NCI-H2227 (cell line): ENCODE data around the gene CPAMD8.
"Not testable (repeated sequence)": the region's sequence is repeated elsewhere in the genome, so short reads cannot be mapped to it uniquely, and the experiment has no call there.

Experiments
- DNase-seq: peaks from one replicate; lab custom pipeline; 2025; ENCODE audit not compliant: unreplicated experiment; lab: John Stamatoyannopoulos, UW

The CPAMD8 gene

DNA sequence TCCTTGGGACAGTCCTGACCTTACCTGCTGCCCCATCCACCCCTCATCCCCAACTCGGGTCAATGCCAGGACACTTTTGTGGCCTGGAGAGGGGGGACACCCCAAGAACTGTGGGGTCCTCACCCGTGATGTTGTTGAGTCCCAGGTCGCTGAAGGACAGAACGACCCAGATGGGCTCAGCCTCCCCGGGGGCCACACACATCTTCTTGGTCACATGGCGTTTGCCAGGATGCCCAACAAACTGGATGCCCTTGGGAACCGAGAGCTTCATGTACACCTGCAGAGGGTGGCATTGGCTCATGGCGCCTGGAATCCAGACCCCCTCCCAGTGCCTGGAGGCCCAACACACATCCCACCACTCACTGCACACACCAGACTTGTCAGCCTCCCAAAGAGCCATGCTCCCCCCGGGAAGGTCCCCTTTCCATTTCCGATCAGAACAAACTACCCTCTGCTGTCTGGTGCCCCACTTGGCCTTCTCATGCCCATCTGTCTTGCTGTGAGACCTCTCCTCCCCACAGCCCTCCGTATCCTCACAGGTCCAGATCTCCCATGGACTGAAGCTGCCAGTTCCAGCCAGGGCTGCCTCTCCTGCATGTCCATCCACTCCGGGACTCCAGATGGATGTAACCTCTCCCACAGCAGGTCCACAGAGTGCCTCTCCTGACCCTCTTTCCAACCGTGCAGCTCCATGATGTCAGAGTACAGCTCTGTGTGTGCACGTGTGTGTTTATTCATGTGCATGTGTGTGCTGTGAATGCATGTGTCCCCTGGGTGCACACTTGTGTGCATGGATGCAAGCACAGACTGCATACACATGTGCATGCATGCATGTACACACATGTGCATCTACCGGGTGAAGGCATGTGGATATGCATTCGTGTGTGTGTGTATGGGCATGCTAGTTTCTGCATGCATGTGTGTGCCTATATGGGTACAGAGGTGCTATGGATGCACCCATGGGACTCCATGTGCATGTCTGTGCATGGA lies 79.4 kb downstream of the CPAMD8 start:
- DNase-seq, result no peak

- no peak for DNase-seq
These were observed 80.7 kb downstream of the CPAMD8 start for GRCh38 chr19:16945762-16946465.

DNA sequence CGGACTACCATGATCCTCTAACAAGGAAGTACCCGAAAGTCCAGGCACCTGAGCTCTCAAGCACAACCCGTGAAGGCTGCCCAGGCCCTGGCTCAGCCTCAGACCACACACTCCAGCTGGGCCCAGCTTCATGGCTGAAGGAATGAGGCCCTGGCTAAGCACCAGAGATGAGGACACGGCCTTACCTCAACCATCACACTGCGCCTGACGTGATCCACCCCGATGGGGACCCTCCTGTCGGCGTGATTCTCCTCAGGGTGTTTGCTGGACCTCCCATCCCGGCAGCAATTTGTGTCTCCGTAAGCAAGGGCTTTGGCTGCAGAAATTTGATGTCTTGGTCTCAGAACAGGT lies 81.3 kb downstream of the CPAMD8 start:
- no peak for DNase-seq

DNA sequence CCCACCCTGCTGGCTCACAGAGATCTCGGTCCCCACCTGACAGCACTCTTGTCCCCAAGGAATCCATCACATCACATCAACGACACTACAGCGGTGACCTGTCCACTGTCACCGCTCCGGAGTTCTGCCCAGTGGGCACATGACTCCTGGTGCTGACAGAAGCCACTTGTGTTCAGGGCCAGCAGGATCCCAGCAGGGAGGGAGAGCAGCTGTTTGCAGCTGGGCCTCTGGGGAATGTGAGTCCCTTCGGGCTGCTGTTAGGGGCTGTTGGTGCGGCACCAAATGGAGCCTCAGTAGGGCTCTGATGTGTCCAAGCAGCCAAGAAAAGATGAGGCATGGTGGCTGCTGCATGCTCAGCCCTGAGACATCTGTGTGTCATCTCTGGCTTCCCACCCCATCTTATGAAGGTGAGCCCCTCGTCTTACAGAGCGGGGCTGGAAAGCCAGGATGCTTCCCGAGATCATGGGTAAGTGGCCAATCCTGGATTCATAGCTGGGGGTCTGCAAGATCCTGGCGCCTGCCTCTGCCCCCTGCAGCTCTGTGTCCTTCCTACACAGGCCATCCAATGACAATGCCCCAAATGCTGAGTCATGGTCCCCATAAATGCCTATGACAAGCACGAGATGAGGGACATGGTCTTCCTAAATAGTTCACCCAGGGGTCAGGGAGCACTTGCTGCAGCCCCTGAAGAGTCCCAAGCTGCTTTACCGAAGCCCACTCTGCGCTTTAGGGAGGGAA lies 81.8 kb downstream of the CPAMD8 start:
- DNase-seq, result no peak

DNA sequence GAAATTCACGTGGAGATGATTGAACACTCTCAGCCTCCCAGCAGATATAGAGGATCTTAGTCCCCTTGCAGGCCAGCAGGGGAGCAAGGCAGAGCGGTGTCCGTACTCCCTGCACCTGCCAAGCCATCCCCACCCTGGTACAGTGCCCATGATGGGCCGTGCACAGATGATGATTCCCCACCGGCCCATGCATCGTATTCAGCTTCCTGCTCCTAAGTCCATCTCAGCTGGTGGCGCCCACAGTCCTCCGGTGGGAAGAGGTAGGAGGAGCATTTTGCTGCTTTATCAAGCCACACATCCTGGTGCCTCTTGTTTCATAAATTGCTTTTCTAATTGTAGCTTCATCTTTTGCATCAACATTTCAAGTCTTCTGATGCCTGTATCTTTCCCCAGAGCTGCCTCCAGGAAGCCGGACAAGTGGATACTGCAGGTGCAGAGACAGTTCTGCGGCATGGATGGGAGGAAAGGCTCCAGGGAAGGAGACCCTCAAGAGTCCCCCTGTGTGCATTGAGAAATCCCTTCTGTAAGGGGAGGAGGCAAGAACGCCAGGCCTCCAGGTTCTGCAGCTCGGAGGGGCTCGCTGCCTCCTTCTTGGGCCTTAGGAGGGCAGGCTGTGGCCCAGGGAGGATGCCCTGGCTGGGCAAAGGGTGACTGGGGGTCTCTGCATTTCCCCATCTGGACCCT lies 82.5 kb downstream of the CPAMD8 start:
- no peak for DNase-seq

DNA sequence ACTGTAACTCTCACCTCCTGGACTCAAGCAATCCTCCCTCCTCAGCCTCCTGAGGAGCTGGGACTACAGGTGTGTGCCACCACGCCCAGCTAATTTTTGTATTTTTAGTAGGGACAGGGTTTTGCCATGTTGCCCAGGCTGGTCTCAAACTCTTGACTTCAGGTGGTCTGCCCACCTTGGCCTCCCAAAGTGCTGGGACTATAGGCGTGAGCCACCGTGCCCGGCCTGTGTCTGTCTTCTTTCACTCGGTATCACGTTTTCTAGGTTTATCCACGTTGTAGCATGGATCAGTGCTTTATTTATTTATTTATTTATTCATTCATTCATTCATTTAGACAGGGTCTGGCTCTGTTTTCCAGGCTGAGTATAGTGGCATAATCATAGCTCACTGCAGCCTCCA lies 83.5 kb downstream of the CPAMD8 start:
- DNase-seq, result not testable (repeated sequence)

DNA sequence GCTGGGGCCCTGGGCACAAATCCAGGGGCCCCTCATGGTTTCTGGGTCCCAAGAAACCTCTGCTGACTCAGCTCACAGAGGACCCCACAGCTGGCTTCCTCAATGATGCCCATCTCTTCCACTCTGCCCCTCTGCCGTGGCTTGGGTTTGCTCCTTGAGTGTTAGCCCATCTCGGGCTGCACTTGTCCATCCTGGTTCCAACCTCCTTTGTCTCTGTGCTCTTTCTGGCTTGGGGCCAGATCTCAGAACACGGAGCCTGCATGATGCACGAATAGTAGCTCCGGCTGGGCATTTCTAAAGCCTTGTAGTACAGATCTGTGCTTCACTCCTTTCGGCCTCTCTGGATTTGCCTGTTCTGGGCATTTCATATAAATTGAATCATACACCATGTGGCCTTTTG lies 84.0 kb downstream of the CPAMD8 start:
- no peak for DNase-seq

- no peak for DNase-seq
These were observed 86.0 kb downstream of the CPAMD8 start for GRCh38 chr19:16940626-16941025.

DNA sequence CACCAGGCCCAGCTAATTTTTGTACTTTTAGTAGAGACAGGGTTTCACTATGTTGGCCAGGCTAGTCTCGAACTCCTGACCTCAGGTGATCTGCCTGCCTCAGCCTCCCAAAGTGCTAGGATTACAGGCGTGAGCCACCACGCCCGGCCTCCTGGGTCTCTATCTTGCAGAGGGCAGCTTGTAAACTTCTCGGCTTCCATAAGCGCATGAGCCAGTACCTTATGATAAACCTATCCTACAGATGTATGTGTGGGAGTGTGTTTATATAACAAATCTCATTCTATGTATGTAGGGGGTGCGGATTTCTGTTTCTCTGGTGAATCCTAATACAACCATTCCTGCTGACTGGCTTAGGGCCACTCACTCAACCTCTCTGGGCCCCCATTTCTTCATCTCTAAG lies 86.5 kb downstream of the CPAMD8 start:
- DNase-seq, result not testable (repeated sequence)

GRCh38 chr19:16938211-16938610 lies 88.4 kb downstream of the CPAMD8 start:
- DNase-seq, result no peak

- DNase-seq, result not testable (repeated sequence)
These were observed 88.8 kb downstream of the CPAMD8 start for GRCh38 chr19:16937796-16938195.

GRCh38 chr19:16936901-16937300 lies 89.7 kb downstream of the CPAMD8 start:
- DNase-seq, result no peak

- no peak for DNase-seq
These were observed 92.1 kb downstream of the CPAMD8 start for GRCh38 chr19:16934489-16934888.

- no peak for DNase-seq
These were observed 95.3 kb downstream of the CPAMD8 start for GRCh38 chr19:16931306-16931705.

GRCh38 chr19:16930753-16931152 lies 95.9 kb downstream of the CPAMD8 start:
- no peak for DNase-seq

GRCh38 chr19:16928916-16929315 lies 97.7 kb downstream of the CPAMD8 start:
- DNase-seq, result no peak

GRCh38 chr19:16928351-16928750 lies 98.3 kb downstream of the CPAMD8 start:
- no peak for DNase-seq

DNA sequence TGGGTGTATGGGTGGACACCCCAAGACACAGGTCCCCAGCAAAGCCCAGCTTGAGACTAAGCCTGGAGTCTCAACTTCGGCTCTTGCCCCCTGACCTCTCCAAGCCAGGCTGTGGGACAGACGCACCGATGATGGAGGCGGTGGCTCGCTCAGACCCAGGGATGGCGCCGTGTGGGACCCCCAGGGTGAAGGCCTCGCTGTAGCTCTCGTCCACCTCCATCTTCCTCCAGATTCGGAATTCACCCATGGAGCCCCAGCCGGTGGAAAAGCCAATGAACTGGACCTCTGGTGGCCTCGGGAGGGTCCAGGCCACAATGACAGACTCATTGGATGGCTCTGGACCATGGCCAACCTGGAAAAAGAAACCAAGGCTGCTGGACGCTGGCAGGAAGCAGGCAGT lies 98.7 kb downstream of the CPAMD8 start:
- DNase-seq, result no peak

- no peak for DNase-seq
These were observed 103.7 kb downstream of the CPAMD8 start for GRCh38 chr19:16922949-16923348.

DNA sequence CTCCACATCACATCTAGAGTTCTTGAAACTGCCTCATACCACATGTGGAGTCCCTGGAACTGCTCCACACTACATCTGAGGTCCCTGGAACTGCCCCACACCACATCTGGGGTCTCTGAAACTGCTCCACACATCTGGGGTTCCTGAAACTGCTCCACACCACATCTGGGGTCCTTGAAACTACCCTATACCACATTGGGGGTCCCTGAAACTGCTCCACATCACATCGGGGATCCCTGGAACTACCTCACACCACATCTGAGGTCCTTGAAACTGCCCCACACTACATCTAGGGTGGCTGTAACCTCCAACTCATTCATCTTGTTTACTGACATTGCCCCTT lies 104.0 kb downstream of the CPAMD8 start:
- no peak for DNase-seq
